PFSK-1 (cell line): ENCODE data around the gene DAB2.

Experiments
- FOXP2 ChIP-seq: optimal IDR thresholded peaks from 2 replicates; pipeline ENCODE3; 2011; ENCODE audit warnings: borderline replicate concordance, control low read depth, inconsistent platforms; ENCODE audit not compliant: insufficient read depth; ENCODE audit errors: extremely low read length, extremely low read depth
- POLR2AphosphoS5 ChIP-seq: IDR thresholded peaks from 2 replicates; pipeline ENCODE4 v1.6.1; 2012; ENCODE audit warnings: low read depth, mild to moderate bottlenecking, control low read depth, low read length, moderate library complexity
- SIN3A ChIP-seq: IDR thresholded peaks from 2 replicates; pipeline ENCODE4 v1.6.1; 2012; ENCODE audit warnings: mild to moderate bottlenecking, low read length, moderate library complexity, borderline replicate concordance; ENCODE audit not compliant: insufficient read depth
- TAF1 ChIP-seq: IDR thresholded peaks from 2 replicates; pipeline ENCODE4 v1.6.1; 2012; ENCODE audit warnings: low read length, control low read depth, borderline replicate concordance; ENCODE audit not compliant: insufficient read depth
- TF ChIP-seq, protein P1 (sequence below), 2 experiments: IDR thresholded peaks; 2 replicates each; pipeline versions ENCODE4 v1.6.1 to v1.8.0; 2011 to 2012; ENCODE audit warnings: low read depth in 2 of 2, low read length in 2 of 2, control low read depth in 1 of 2, inconsistent platforms in 1 of 2, mild to moderate bottlenecking in 1 of 2, moderate library complexity in 1 of 2; ENCODE audit not compliant: insufficient read depth in 1 of 2

DNA sequence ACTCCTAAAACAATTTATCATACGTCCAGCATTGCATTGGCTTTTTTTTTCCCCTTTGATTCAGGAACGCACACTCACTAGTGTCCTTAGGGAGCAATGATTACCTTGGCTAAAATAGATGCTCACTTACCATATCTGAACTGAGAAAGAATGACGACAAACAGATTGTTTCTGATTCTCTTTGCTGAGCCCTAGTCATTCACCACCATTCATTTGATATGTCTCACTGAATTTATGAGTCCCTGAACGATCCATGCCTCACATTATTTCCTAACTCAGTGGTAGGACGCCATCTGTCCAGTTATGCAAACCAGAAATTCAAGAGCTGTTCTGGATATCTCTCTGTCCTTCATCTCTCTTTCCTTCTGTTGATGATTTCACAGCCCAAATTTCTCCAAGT, 39.3 kb upstream of the DAB2 start:
- no peak for TF ChIP-seq POLR2AphosphoS5
- TF ChIP-seq TAF1, result no peak
- no peak for TF ChIP-seq FOXP2
- TF ChIP-seq, protein P1, sequence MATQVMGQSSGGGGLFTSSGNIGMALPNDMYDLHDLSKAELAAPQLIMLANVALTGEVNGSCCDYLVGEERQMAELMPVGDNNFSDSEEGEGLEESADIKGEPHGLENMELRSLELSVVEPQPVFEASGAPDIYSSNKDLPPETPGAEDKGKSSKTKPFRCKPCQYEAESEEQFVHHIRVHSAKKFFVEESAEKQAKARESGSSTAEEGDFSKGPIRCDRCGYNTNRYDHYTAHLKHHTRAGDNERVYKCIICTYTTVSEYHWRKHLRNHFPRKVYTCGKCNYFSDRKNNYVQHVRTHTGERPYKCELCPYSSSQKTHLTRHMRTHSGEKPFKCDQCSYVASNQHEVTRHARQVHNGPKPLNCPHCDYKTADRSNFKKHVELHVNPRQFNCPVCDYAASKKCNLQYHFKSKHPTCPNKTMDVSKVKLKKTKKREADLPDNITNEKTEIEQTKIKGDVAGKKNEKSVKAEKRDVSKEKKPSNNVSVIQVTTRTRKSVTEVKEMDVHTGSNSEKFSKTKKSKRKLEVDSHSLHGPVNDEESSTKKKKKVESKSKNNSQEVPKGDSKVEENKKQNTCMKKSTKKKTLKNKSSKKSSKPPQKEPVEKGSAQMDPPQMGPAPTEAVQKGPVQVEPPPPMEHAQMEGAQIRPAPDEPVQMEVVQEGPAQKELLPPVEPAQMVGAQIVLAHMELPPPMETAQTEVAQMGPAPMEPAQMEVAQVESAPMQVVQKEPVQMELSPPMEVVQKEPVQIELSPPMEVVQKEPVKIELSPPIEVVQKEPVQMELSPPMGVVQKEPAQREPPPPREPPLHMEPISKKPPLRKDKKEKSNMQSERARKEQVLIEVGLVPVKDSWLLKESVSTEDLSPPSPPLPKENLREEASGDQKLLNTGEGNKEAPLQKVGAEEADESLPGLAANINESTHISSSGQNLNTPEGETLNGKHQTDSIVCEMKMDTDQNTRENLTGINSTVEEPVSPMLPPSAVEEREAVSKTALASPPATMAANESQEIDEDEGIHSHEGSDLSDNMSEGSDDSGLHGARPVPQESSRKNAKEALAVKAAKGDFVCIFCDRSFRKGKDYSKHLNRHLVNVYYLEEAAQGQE (IDR thresholded peaks at IDR 0.05; ENCODE audit: insufficient read depth in 1 of 2, low read depth in 2 of 2, low read length in 2 of 2), result no peak
- TF ChIP-seq SIN3A, result no peak
